ENCODE results near the gene JAG2.

Gene JAG2

GRCh38 chr14:105163040-105163742 lies 5.4 kb downstream of the JAG2 start:
- no peak for DNase-seq

GRCh38 chr14:105162669-105162979 lies 6.0 kb downstream of the JAG2 start:
- DNase-seq: no peak

GRCh38 chr14:105161964-105162668 lies 6.5 kb downstream of the JAG2 start:
- no peak for DNase-seq

GRCh38 chr14:105161309-105161708 lies 7.3 kb downstream of the JAG2 start:
- DNase-seq: no peak

GRCh38 chr14:105160776-105161175 lies 7.8 kb downstream of the JAG2 start:
- DNase-seq: no peak

- no peak for DNase-seq
Measured at GRCh38 chr14:105159344-105159743, 9.2 kb downstream of the JAG2 start.

- DNase-seq: no peak
Measured at GRCh38 chr14:105158794-105159193, 9.8 kb downstream of the JAG2 start.

- no peak for DNase-seq
Measured at GRCh38 chr14:105157872-105158271, 10.7 kb downstream of the JAG2 start.

GRCh38 chr14:105156414-105157375 lies 11.9 kb downstream of the JAG2 start:
- DNase-seq: no peak

- no peak for DNase-seq
Measured at GRCh38 chr14:105155681-105156413, 12.7 kb downstream of the JAG2 start.

GRCh38 chr14:105155071-105155651 lies 13.4 kb downstream of the JAG2 start:
- DNase-seq: no peak

- DNase-seq: no peak
Measured at GRCh38 chr14:105154476-105154871, 14.1 kb downstream of the JAG2 start.

- no peak for DNase-seq
Measured at GRCh38 chr14:105153739-105154475, 14.7 kb downstream of the JAG2 start.

- DNase-seq: no peak
Measured at GRCh38 chr14:105153331-105153731, 15.2 kb downstream of the JAG2 start.

GRCh38 chr14:105152794-105153241 lies 15.8 kb downstream of the JAG2 start:
- DNase-seq: no peak

- DNase-seq: no peak
Measured at GRCh38 chr14:105151838-105152793, 16.5 kb downstream of the JAG2 start.

- no peak for DNase-seq
Measured at GRCh38 chr14:105151084-105151837, 17.3 kb downstream of the JAG2 start.

- no peak for DNase-seq
Measured at GRCh38 chr14:105150368-105151083, 18.1 kb downstream of the JAG2 start.

- no peak for DNase-seq
Measured at GRCh38 chr14:105150026-105150367, 18.6 kb downstream of the JAG2 start.

All from AML-193 (cell line).